HG03457 (cell line): ENCODE results near the gene PDS5A.
A peak's percentile ranks its signal among the peaks of the same experiment; 100 is the strongest.
"Not testable (repeated sequence)": the region's sequence is repeated elsewhere in the genome, so short reads cannot be mapped to it uniquely, and the experiment has no call there.

Experiments
- ATAC-seq: cut with Tn5 transposase; IDR thresholded peaks from one replicate; pipeline ENCODE4 v1.9.1; 2021; ENCODE audit warnings: moderate number of reproducible peaks; ENCODE audit not compliant: unreplicated experiment

The PDS5A gene

GRCh38 chr4:39977489-39978377 lies at the start of gene PDS5A:
TSS of gene PDS5A (minus strand) at chr4:39977911. CDS start at chr4:39976577, 1,334 bp downstream.
- ATAC-seq, result peak; percentile 68

- not testable (repeated sequence) for ATAC-seq
Observed at GRCh38 chr4:40024049-40024448, 46.3 kb upstream of the PDS5A start.

GRCh38 chr4:40021116-40021515 lies 43.4 kb upstream of the PDS5A start:
- ATAC-seq, result not testable (repeated sequence)

GRCh38 chr4:40020221-40020620 lies 42.5 kb upstream of the PDS5A start:
- ATAC-seq, result no peak

- ATAC-seq, result no peak
Observed at GRCh38 chr4:40016007-40016406, 38.3 kb upstream of the PDS5A start.

- ATAC-seq, result no peak
Observed at GRCh38 chr4:40003986-40004385, 26.3 kb upstream of the PDS5A start.

GRCh38 chr4:40000711-40001110 lies 23.0 kb upstream of the PDS5A start:
- no peak for ATAC-seq

GRCh38 chr4:39998659-39999345 lies 21.1 kb upstream of the PDS5A start:
- no peak for ATAC-seq

GRCh38 chr4:39996811-39997210 lies 19.1 kb upstream of the PDS5A start:
- no peak for ATAC-seq

GRCh38 chr4:39994406-39994805 lies 16.7 kb upstream of the PDS5A start:
- ATAC-seq, result no peak

GRCh38 chr4:39989381-39989780 lies 11.7 kb upstream of the PDS5A start:
- not testable (repeated sequence) for ATAC-seq

- no peak for ATAC-seq
Observed at GRCh38 chr4:39987485-39987884, 9.8 kb upstream of the PDS5A start.

GRCh38 chr4:39978904-39979303 lies 1.2 kb upstream of the PDS5A start:
- no peak for ATAC-seq

GRCh38 chr4:39978378-39978775 lies 666 bp upstream of the PDS5A start:
- ATAC-seq, result no peak

GRCh38 chr4:39976945-39977488 lies 694 bp downstream of the PDS5A start:
- peak; percentile 16 for ATAC-seq

- peak; percentile 34 for ATAC-seq
Observed at GRCh38 chr4:39976141-39976944, 1.4 kb downstream of the PDS5A start.

GRCh38 chr4:39975488-39976089 lies 2.1 kb downstream of the PDS5A start:
- ATAC-seq, result no peak

- not testable (repeated sequence) for ATAC-seq
Observed at GRCh38 chr4:39973052-39973451, 4.7 kb downstream of the PDS5A start.

- ATAC-seq, result no peak
Observed at GRCh38 chr4:39970671-39971640, 6.8 kb downstream of the PDS5A start.
